Activated CD4-positive, alpha-beta T cell treated with anti-CD3 and anti-CD28 coated beads, Interleukin-2, amount 50 U/mL, for 4 hours (primary cell): Measurements from ENCODE around the gene CDCA7.
A peak's percentile ranks its signal among the peaks of the same experiment; 100 is the strongest.
"Not testable (repeated sequence)": the region's sequence is repeated elsewhere in the genome, so short reads cannot be mapped to it uniquely, and the experiment has no call there.

Source experiments
- DNase-seq, 2 experiments: peaks; one replicate each; pipeline ENCODE4 v3.0.0-alpha.2; 2020

CDCA7 gene

DNA sequence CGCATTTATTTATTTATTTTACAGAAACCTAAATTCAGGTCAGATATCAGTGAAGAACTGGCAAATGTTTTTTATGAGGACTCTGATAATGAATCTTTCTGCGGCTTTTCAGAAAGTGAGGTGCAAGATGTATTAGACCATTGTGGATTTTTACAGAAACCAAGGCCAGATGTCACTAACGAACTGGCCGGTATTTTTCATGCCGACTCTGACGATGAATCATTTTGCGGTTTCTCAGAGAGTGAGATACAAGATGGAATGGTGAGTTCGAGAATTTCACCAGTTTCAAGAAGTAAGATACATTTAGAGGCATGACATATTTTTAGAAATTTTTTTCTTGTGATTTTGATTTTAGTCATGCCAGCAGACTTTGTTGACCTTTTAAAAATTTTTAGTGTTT is 4.6 kb downstream of the CDCA7 start:
- no peak for DNase-seq

DNA sequence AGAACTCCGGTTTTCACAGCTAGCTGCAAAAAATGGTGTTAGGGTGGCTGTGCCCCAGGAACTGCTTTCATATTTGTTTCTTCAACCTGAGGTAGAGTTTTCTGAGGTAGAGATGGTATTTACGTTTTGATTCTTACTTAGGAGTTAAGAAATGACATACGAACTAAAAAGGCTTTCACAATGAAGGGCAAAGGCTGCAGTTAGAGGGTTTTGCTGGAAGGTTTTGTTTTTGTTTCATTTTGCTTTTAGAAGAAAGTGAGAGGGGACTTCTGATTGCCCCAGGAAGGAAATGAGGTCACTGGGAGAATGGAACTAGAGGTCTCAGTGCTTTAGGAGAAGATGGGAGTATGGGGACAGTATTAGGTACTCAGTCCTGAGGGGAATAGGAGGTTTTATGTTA is 15.5 kb downstream of the CDCA7 start:
- no peak for DNase-seq

DNA sequence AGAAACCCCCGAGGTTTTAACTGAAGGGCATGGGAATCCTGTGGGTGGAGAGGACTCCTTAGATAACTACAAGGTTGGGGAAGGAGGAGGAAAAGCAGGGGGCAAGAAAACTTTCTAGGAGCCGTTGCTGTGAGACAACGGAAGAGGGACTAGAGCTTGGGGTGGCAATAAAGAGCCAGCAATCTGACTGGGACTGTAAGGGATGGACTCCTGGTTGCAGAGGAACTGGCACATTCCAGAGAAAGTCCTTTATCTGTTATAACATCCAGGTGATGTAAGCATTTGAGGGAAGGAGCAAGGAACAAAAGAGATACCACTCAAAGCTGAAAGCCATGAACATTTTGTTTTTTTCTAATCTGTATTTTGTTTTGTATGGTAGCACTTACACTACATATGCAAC is 16.4 kb downstream of the CDCA7 start:
- DNase-seq, result no peak

DNA sequence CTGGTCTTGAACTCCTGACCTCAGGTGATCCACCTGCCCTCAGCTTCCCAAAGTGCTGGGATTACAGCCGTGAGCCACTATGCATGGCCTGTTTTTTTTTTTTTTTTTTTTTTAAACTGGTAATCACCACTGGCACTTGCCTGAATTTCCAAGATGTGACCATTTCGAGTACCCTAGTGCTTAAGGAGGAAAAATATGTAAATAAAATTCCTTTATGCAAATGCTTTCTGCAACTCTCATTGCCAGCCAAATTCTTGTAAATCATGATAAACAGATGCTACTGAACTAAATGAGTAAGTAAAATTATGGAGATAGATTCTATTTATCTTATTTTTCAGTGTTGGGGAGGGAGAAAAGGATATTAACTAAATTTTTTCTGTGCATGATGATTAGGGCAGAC is 18.6 kb downstream of the CDCA7 start:
- no peak for DNase-seq

DNA sequence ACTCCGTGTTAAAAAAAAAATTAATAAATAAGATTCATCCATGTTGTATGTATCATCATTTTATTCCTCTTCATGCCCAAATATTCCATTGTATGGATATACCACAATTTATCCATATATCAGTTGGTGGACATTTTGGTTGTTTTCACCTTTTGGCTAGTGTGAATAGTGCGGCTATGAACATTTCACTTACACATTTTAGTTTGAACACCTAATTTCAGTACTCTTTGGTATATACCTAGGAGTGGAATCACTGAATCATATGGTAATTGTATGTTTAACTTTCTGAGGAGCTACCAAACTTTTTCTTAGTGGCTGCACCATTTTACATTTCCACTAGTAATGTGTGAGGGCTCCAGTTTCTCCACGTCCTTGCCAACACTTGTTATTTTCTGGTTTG is 20.0 kb downstream of the CDCA7 start:
- DNase-seq, result no peak

DNA sequence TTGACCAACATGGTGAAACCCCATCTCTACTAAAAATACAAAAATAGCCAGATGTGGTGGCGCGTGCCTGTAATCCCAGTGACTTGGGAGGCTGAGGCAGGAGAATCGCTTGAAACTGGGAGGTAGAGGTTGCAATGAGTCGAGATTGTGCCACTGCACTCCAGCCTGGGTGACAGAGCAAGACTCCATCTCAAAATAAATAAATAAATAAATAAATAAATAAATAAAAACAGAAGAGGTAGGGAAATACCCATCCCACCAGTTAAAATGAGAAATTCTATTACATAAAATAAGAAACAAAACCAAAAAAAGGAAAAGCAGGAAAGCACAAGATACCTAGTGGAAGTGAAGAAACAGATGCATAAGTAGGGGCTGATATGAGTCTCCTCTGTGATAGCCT is 30.9 kb downstream of the CDCA7 start:
- not testable (repeated sequence) for DNase-seq

DNA sequence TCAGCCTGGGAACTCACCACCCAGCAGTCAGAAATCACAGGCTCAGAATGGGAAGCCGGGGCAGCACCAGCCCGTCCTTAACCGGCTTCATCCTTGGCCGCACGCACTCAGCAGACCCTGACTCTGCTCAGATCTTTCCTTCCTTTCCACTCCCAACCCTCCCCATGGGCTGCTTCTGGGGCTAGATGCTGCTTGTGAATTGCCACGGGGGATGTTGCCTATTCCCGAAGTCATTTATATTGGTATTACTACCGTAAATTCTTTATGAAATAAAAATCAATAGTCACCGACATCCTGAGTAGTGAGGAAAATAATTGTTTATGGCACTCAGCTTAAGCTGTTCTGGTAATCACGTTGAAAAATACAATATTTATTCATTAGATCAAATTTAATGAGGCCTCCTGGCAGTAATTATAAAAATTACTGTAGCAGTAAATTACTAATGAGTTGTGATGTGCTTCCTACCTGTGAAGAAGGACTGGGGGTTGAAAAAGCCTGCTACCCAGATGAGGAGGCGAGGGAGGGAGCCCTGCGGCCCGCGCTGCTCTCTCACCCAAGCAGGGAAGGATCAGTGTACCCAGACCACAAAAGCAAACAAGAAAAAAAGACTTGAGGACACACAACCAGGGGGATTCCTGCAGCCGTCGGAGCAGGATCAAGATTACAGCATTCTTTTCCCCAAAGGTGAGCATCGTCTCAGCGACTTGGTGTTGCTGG is 31.5 kb downstream of the CDCA7 start:
- no peak for DNase-seq

DNA sequence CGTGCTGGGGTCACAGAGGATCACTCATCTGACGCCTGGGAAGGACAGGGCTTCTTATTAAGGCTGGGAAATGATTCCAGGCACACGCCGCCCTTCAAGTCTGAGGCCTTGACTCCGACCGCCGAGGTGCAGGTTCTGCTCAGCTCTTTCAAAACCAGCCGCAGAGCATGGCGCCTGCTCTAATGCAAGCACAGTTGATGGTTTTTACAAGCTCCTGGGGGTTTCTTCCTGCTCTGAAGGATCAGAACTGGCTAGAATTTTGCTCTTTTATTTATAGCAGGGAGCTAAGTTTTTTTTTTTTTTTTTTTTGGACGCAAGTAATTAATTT is 32.0 kb downstream of the CDCA7 start:
- DNase-seq, result no peak

DNA sequence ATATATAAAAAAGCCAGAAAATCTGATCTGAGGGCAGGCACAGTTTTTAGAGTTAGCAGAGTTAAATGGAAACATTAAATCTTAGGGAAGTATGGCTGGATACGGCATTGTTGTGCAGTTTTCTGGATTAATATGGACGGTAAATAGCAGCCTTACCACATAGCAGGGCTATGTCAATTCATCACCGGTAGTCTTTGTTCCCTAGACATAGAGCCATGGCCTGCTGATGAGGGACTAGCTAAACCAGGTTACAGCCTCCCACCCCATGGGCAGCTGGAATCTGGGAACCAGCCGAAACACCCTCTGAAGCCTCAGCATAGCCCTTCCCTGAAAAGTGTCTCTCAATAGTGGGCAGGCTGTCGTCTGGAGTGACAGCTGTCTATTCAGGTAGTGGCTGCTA is 32.4 kb downstream of the CDCA7 start:
- no peak for DNase-seq

DNA sequence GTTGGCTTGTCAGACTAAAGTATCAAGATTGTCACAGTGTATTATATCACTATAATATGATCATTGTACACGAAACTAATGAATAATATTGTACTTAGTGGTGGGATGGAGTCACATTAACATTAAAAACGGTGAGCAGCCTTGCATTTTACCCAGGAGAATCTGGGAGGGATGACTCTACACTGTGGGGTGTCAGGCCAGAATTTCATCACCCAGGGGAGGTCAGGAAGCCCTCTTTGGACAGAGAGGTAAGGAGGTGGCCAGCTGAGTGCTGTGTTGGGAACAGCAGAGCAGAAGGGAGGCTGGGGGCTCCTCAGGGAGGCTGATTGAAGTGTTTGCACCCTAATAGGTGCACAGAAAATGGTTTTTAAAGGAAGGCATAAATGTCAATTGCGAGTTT is 33.0 kb downstream of the CDCA7 start:
- no peak for DNase-seq

DNA sequence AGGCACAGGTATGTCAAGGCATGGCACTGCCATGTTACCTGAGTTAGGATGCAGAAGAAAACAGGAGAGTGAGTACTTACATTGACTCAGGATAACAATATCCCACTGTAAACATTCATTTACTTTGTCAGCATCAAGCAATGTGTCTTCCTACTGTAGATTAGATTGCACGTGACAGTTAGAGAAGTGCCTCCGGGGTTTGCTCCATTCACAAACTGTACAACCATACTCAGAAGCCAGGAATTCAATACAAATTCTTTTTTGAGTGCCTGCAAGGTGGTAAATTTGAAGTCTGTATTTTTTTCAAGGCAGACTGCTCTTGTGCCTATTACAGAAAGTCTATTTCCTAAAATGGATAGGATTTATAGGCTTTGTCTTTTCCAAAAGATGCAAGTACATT is 34.1 kb downstream of the CDCA7 start:
- no peak for DNase-seq

DNA sequence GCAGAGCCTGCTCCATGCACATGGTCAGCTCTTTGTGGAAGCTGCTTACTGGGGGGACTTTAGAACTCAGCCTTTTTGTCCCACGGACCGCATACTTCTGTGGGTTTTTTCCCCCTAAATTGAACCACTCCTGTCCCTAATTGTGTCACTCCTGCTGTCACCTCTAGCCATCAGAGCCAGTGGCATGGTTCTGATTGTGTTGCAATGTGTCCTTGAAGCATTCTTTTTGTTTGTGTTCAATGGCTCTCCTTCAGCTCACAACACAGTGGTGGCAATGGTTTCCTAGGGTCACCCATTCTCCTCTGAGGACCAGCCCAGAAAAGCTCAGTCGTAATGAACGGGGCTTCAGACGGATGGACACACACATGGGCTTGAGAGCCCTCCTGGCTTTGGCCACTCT is 35.4 kb downstream of the CDCA7 start:
- no peak for DNase-seq

DNA sequence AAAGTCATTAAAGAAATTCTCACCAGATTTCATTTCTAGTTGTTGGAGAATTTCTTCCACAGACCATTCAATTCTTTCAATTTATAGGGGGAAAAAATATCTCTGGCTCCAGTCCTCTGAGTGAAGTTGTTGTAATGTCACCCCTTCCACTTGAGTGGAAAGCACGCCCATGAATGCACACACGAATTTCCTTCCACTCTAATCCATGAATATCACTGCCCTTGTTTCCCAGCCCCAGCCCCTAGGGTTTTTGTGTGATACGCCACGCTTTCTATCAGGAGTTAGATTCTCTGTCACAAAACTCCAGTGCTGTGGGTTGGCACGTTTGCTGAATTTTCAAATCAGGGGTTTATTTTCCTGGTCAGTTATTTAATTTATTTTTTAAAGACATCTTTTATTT is 38.1 kb downstream of the CDCA7 start:
- no peak for DNase-seq

DNA sequence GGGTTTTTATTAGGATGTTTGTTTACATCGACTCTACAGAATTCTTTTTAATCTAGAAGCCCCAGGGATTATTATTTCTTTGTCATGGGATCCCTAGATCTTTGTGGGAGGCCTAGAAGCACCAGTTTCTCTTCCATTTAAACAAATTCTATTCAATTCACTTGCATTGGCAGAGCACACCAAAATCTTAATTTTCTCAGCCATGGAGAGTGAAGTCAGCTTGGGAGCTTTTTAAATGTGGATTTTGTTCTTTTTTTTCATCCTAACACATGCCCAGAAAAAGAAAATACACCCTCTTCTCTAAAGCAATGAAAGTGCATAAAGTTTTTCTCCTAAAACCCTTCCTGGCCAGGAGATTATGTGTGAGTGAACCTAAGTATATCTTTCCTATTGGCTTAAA is 38.5 kb downstream of the CDCA7 start:
- DNase-seq, result no peak

DNA sequence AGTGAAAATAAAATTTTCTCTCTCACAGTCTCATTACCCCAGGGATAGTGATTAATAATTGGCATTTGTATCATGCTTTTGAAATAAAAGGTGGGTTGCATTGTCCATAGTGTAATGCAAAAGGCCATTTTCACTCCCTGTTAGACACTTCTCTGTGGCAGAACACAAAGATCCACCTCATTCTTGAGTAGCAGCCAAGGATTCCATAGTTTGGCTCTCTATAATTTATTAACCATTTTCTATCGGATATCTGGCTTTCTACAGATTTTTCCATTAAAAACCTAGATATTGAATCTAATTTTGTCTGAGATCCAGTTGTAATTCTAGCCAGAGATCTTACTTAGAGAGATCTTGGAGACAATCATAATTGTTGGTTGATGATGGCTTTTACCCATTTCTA is 39.0 kb downstream of the CDCA7 start:
- no peak for DNase-seq

DNA sequence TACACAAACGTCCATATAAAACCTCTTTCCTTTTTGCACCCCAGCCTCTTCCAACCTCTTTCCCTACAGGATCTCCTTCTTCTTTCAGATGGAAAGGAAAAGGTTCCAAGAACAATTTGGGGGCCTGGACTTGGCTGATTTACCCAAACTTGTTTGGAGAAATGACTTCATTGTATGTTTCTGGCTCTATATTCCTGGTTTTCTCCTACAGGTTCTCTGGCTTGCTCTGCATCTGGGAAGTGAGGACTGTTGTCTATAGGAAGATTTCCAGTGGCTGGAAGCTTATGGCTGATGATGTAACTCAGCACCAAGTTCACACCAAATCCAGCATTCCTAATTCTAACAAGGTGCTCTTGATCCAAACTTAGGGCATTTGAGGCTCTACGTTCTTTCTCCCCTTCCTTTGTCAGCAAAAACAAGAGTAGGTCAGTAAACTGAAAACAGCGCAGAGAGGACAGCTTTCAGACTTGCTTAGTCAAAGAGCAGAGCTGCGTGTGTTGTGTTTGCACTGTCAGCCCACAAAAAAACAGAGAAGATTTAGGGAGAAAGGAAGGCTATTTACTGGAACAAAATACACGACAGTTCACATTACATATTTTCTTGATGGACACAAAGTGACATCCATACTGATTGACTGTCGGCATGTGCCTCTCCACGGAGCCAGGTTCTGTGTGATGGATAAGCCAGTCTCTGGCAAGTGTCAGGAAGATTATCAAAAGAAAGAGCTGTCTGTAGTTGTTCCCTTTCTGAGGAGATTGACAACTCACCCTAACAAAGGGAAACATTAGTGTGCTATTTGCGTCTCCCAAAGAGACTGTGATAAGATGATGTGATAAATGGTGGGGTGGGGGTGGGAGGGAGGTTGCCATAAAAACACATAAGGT is 39.7 kb downstream of the CDCA7 start:
- no peak for DNase-seq

DNA sequence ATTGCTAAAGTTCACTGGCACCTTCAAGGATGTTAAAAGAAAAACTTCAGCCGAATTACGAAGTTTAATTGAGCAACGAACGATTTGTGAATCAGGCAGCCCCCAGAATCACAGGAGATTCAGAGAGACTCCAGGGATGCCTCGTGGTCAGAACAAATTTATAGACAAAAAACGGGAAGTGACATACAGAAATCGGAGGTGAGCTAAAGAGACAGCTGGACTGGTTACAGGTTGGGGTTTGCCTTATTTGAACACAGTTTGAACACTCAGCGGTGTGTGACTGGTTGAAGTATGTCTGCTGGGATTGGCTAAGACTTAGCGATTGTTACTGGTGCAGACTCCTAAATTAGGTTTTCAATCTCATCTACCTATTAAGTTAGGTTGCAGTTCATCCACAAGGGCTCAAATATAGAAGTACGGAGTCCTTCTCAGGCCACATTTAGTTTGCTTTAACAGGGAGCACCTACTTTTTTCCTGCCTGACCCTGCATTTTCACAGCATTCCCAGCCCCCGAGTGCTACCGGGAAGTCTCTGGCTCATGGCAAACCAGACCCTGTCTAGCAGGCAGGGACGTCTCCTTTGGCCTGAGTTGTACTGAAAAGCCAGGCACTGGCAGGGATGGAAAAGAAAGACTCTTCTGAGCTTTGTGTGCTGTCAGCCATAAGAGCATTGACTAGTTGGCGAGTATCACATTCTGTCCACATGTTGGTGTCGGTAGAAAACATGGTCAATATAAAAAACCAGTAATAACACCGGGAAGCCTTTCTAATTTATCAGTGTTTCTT is 41.1 kb downstream of the CDCA7 start:
- no peak for DNase-seq

DNA sequence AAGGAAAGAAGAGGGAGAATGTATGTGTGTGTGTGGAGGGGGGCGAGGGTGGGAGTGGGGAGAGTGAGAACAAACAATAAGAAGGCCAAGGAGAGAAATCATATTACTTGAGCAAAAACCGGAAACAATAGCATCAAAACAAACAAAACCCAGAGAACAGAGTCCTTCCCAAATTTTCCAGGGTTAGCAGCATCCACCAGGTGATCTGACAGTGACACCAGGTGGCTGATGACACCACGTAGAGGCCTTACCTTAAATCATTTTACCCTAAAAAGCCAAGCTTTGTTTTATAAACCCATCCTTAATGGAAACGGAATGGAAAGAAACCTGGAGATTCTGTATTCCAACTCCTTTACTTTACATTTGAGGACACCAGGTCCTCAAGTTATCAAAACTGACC is 42.9 kb downstream of the CDCA7 start:
- DNase-seq, result no peak

DNA sequence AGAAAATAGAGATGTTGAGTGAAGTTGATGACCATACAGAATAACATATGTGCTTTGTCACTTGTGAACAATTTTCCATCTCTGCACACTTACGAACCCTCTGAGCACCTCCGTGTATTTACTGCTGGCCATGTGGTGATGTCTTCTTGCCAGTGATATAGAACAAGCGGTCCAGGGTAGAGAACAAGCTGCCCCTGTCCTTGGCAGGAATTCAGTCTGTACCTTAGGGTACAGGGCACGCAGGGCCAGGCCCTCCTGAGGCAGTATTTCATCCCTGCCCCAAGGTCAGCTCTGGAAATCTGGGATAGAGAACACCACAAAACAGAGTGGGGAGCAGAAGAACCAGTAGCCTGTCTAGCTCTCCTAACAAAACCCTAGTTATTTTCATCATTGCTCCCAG is 44.6 kb downstream of the CDCA7 start:
- no peak for DNase-seq

DNA sequence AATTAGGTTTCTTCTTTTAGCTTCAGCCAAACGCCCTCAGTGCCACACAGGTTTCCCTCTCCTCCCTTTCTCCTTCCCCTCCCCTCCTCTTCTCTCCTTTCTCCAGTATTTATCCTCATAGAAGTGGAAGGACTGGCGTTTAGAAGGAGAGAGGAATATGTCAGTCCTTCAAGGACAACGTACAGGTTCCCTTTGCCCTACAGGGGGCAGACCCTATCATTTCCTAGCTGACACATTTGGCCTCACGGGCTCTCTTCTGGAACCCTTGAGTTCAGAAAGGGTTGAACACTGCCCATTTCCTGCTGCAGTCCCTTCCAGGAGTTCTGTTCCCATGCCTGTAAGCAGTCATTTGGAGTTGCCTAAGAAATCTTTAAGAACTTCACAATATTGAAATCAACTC is 46.1 kb downstream of the CDCA7 start:
- no peak for DNase-seq

DNA sequence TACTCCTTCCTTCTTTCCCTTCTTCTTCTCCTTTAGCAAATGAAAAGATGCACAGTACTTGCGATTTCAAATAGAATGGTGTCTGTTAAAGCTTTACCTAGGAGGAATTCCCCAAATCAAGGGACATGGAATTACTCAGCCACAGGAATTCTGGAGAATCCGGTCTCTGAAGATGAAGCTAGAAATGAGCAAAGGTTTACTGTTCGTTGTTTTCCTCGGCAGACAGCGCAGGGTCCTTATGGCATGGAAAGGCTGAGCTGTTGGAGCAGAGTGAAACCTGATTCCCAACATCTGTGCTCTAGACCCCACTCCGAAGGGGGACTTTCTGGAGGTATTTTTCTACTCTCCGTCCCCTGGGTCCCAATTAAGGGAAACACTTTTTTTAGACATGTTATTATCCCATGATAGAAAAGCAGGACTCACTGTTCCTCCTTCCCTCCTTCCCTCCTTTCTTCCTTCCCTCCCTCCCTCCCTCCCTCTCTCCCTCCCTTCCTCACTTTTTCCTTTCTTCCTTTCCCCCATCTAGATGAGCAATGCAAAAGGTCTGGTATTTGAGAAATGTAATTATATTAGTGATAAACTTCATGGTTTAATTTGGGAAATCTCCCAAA is 47.1 kb downstream of the CDCA7 start:
- DNase-seq, result no peak

DNA sequence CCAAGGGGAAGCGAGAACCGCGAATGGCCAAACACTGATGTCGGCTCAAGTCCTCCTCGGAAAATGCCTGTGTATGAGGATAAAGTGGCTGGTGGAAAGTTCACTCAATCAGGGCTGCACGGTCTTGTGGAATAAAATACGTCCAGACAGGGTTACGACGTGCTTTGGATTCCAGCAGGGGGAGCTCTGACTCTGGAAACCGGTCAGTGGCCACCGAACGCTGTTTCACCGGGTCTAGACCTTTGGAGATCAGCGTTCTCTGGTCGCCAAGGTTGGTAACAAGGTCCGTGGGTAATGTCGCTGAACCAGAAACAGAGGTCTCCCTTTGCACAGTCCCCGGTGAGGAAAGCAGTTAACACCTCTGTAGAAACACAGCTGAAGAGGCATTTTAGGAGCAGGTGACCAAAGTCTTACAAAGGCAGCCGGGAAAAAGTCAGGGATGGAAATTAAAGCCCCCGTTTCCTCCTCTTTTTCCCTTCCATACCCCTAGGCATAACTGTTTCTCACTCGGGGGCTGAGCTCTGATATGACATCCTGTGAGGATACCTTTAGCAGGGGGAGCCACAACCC is 47.8 kb downstream of the CDCA7 start:
- DNase-seq, result peak; percentile 58 to 59
